ENCODE data around the gene RHOT2.
A peak's percentile ranks its signal among the peaks of the same experiment; 100 is the strongest.

RHOT2 gene

DNA sequence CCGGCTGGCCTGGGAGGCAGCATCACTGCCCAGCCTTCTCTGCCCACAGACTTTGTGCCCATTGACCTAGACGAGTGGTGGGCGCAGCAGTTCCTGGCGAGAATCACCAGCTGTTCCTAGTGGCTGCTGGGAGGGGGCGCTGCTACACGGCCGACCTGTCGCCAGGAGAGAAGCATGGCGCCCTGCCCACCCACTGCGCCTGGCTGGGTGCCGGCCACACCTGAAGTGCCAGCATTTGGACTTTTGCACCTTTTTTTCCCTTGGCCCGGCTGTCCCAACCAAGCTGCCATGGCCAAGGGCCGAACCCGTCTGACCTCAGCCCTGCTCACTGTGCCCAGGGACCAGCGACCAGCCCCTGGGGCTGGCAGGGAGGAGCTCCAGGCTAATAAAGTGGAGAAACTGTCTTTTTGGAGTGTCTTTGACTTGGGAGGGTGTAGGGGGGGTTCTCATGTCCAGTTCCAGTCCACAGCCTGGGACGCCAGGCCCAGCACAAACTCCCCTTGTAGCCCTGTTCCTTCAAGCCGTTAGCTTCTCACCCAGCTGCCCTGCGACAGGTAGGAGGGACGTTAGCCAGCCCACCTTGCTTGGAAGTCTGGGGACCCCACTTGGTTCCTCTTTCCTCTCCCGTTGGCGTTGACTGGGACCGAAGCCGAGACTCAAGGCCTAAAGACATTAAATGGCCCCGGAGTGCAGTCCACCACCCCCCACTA lies 19.7 kb upstream of the RHOT2 start:
- DNase-seq, result peak; percentile 51

DNA sequence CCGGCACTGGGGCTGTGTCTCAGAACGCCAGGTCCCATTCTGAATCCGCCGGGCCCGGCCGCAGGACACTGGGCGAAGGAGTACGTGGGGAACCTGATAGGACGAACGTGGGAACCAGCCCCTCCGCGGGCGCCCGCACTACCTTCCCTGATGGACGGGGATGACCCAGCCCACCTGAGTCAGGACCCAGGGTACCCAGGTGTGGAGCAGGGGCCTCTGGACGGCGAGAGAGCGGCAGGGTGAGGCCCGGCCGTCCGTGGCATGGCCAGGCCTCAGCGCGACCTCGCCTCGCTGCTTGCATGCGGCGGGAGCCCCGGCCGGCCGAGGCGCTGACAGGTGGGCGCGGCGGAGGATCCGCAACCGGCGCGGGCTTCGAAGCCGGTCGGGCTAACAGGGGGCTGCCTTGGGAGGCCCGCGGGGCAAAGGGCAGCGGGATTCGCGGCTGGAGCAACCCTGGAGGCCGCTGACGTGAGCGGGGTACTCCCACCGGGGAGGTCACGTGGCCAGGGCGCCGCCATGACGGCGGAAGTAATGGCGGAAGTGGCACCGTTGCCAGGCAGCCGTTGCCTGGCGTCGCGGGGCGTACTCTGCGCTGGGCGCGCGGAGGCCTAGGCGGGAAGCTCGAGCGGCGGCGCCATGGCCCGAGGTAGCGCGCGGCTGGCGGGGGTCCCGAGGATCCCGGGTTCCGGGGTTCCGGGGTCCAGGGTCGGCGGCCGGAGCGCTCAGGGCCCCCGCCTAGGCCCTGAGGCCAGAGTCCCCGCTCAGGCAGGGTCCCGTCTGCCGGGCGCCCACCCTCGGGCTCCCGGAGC lies 18.9 kb upstream of the RHOT2 start, which contains the start of gene WDR90:
TSS of gene WDR90 (plus strand) at position 585 of the 809 bp plus-strand sequence. CDS start at position 637, 52 bp downstream.
- DNase-seq, result peak; percentile 94

DNA sequence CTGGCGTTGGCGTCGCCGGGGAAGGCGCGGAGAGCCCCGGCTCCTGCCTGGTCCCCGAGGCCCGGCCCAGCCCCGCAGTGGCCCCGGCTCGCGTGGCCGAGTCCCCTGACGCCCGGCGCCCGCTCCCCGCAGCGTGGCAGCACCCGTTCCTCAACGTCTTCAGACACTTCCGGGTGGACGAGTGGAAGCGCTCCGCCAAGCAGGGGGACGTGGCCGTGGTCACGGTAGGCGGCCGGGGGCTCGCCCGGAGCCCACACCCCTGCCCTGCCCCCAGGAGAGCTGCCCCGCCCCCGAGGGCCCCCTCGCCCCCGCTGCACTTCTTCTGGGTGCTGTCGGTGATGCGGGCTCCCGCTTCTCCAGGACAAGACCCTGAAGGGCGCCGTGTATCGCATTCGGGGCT lies 18.3 kb upstream of the RHOT2 start:
- DNase-seq, result peak; percentile 37

DNA sequence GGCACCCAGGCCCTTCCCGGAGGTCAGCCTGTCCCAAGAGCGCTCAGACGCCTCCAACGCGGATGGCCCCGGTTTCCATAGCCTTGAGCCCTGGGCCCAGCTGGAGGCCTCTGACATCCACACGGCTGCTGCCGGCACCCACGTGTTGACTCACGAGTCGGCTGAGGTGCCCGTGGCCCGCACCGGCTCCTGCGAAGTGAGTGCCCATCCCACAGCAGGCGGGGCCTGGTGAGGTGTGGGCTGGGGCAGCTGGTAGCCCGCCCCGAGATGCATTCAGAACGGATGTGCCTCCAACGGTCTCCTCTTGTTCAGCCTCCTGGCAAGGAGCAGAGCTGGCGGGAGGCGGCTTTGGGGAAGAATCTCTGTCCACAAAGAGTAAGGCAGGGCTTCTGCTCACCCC lies 16.1 kb upstream of the RHOT2 start:
- DNase-seq, result no peak

DNA sequence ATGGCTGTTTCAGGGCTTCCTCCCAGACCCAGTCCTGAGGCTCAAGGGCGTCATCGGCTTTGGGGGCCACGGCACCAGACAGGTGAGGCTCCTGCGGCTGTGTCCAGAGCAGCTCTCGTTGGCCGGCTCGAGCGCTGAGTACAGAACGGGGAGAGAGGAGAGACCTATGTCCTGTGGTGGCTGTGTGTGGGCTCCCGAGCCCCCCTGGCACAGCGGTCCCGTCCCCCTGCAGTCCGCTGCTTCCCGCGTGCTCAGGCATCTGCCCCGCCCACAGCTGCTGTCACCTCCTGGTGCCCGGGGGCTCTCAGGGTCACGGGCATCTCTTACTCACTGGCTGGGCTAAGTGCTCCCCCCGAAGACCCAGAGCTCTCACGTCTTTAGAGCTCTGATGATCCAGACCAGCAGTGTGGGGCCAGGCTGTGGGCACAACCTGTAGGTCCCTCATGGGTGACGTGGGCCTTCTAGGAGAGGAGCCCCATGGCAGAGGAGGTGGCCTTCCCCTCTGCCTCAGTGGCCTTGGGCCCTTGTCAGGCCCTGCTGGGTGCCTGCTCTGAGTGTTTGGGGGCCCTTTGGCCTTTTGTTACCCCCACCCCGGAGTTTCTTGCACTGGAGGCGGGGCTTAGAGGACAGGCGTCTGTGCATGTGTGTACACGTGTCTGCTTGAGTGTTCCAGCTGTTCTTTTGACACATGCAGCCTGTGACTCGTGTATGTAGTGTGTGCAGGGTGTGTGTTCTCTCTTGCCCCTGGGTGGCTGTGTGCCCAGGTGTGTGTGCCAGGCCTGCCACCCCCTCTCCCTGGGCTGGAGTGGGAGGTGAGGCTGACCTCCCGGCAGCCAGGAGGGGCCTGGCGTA lies 15.3 kb upstream of the RHOT2 start:
- no peak for DNase-seq

- no peak for DNase-seq
Observed at GRCh38 chr16:654034-654433, 13.9 kb upstream of the RHOT2 start.

GRCh38 chr16:657487-657886 lies 10.4 kb upstream of the RHOT2 start:
- DNase-seq, result no peak

GRCh38 chr16:658679-659571 lies 9.0 kb upstream of the RHOT2 start:
- no peak for DNase-seq

DNA sequence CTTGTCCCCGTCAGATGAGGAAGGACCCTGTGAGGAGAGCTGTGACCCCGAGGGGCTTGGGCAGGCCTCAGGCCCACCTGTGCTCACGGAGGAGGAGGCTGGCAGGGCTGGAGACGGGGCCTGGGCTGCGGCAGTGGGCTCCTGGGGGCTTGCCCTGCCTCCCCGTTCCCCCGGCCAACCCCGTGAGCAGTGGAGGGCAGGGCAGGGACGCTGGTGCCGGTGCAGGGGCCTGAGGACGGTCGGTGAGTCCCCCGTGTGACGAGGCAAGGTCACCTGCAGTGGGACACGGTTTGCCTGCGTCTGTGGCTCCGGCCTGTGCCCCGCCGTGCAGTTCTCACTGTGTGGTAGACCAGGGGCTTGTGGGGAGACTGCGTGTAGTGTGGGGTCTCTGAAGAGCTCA lies 8.3 kb upstream of the RHOT2 start:
- DNase-seq, result no peak

DNA sequence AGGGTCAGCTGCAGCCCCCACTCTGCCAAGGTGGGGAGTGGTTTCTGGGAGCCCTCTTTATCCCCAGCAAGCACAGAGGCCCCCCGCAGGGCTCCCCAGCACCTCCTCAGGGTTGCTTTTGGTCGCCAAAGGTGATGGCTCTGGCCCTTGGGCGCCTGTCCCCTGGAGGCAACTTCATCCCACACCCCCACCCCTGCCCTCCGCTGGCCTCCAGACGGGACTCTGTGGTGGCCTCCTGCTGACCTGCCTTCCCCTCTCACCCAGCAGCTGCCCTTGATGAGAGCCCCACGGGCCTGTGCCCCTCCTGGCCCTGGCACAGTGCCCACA lies 7.8 kb upstream of the RHOT2 start:
- DNase-seq, result no peak

DNA sequence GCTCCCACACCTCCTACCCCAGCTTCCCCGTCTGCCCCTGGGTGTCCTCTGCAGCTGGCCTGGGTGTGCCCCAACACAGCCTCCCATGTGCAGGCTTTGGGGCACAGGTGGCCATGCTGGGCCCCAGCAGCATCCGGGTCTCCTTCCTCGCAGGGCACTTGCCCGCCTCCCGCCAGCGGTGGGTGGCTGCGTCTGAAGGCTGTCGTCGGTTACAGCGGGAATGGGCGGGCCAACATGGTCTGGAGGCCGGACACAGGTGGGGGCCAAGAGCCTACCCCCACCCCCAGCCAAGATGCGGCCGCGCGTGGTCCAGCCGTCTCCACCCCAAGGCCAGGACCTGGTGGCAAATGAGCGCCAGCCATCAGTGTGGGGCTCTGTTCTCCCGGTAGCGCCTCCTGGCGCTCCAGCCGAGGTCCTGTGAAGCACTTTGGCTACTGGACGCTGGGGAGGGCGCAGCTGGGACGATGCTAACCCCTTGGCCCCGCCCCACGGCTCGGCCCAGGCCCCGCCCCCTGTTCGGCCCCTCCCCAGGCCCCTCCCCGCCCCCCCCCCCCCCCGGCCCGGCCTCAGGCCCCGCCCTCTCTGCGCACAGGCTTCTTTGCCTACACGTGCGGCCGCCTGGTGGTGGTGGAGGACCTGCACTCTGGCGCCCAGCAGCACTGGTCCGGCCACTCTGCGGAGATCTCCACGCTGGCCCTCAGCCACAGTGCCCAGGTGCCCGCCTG lies 7.3 kb upstream of the RHOT2 start:
- peak; percentile 31 for DNase-seq

DNA sequence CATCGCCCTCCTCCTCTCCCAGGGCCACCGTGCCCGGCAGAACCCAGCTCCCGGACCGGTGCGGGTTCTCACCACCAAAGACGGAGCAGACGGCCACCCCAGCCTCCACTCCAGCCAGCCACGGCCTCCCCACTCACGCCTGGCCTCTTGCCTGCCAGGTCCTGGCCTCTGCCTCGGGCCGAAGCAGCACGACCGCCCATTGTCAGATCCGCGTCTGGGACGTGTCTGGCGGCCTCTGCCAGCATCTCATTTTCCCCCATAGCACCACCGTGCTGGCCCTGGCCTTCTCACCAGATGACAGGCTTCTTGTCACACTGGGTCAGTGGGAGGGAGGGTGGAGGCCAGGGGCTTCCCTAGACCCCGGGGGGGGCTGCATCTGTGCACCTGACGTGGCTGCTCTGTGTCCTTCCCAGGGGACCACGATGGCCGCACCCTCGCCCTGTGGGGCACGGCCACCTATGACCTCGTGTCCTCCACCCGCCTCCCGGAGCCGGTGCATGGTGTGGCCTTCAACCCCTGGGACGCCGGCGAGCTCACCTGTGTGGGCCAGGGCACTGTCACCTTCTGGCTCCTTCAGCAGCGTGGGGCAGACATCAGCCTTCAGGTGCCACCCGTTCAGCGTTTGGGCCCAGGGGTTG lies 6.6 kb upstream of the RHOT2 start:
- no peak for DNase-seq

GRCh38 chr16:662095-662494 lies 5.8 kb upstream of the RHOT2 start:
- DNase-seq, result no peak

GRCh38 chr16:662597-662996 lies 5.3 kb upstream of the RHOT2 start:
- no peak for DNase-seq

GRCh38 chr16:666572-666971 lies 1.4 kb upstream of the RHOT2 start:
- no peak for DNase-seq

GRCh38 chr16:667113-667779 lies 686 bp upstream of the RHOT2 start:
- DNase-seq, result no peak

DNA sequence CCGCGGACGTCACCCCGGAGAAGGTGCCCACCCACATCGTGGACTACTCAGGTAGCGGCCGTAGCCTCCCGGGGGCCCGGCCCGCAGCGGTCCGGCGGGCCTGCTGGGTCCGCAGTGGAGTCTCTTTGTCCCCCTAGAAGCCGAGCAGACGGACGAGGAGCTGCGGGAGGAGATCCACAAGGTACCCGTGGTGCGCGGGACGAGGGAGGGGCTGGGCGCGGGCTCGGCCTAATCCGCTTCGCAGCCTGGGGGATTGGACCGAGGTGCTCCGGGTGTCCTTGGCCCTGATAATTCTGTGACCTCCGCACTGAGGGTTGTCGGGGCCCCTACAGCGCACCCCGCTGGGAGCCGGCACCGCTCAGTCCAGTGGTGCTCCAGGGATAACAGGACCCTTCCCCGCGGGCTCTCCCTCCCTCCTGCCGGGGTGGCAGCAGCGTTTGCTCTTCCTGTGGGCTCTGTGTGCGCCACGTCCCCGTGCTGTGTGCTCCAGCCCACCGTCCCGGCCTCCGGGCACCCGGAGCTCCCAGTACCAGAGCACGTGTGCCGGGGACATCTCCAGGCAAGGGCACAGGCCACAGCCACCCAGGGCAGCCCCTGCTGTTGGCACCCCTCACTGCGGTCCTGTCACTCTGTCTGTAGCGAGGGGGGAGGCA lies 713 bp downstream of the RHOT2 start:
- DNase-seq, result peak; percentile 50

- DNase-seq, result no peak
Observed at GRCh38 chr16:669666-670065, 1.7 kb downstream of the RHOT2 start.

DNA sequence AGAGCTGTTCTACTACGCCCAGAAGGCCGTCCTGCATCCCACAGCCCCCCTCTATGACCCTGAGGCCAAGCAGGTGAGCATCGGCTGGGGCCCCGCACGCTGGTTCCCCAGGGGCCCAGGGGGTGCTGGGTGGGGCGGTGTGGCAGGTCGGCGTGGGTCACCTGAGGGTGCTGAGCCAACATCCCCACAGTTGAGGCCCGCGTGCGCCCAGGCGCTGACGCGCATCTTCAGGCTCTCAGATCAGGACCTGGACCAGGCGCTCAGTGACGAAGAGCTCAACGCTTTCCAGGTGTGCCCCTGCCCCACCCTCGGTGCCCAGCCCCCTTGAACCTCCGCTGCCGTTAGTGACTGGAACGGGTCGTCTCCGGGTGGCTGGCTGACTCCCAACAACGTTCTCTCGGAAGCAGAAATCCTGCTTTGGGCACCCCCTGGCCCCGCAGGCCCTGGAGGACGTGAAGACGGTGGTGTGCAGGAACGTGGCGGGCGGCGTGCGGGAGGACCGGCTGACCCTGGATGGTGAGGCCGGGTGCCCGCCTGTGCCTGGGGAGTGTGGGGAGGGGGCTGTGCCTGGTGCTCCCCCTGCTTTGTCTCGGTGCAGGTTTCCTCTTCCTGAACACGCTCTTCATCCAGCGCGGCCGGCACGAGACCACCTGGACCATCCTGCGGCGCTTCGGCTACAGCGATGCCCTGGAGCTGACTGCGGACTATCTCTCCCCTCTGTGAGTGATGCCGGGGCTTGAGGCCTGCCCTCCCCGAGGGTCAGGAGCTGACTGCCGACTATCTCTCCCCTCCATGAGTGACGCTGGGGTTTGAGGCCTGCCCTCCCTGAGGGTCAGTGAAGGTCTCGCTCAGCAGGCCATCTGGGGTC lies 2.8 kb downstream of the RHOT2 start:
- DNase-seq, result no peak

All from NCI-H146 (cell line).